Right forelimb (tissue), 1 donor: Measurements from ENCODE around the gene SMIM41.

Experiments
- DNase-seq: peaks from one replicate; pipeline ENCODE4 v3.0.0-alpha.2; 2018

Gene SMIM41

DNA sequence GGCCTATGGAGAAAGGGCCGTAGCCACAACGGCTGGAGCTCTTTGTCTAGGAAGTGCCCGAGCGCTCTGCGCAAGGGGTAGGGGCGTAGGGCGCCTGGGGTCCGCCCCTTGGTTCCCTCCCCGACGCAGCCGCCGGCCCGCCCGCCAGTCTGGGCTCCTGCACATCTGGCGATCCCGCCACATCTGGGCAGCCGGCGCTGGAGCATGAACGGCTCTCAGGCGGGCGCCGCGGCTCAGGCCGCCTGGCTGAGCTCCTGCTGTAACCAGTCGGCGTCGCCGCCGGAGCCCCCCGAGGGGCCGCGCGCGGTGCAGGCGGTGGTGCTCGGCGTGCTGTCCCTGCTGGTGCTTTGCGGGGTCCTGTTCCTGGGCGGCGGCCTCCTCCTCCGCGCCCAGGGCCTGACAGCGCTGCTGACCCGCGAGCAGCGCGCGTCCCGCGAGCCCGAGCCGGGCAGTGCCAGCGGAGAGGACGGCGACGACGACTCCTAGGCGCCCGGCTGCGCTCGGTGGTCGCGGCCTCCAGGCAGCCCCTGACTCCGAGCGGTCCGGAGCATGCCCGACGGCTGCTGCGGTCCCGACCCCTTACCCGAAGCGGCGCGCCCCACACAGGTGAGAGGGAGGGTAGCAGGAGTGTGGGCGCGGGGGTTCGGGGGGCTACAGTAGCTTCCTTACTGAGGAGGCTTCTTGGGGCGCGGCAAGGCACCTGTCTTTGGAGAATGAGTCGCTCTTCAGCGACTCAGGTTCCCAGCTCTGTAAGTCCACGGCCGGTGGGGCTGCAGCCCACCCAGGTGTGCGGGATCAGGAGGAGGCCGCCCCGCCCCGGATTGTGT, at the start of gene SMIM41:
Gene SMIM41, plus strand, starts transcription at position 129 of the 827 bp plus-strand sequence. Its CDS starts 76 bp downstream, at position 205.
- no peak for DNase-seq

DNA sequence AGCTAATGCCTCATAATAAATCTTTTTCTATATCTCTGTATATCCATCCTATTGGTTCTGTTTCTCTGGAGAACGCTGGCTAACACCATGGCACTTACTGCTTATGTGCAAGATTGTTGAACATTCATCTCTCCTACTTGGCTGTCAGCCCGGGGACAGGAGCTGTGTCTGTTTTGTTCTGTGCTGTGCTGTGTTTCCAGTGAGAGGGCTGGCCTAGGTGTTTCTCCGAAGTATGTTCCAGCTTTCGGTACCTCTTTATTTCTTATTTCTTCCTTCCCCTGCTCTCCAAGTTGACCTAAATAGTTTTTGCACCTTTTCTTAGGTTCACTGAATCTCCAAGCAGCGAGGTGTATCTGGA, 47.1 kb upstream of the SMIM41 start:
- DNase-seq, result no peak

DNA sequence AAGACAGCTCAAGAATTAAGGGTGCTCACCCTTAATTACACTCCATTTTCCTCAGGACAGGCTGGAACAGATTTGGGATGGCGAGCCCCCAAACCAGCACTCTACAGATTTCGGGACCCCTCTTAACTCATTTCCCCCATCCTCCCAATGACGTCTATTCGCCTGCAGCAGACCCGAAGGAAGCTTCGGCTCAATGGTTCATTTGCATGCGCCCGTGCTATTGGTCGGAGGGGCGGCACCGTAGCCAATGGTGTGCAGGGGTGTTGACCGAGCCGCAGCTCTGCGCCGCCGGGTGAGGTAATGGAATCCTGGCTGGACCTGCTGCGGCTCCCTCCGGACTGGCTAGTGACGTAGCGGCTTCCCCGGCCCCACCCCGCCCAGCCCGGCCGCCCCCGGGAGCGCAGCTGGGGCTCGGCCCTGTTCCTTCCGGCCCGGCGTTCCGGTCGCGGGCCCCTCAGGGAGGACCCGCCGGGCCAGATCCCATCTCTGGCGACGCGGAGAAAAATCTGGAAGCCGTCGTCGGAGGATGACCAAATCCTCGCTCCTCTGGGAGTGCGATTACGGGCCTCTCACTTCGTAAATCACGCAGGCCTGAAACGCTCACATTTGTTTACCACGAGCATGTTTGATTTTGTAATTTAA, 46.6 kb upstream of the SMIM41 start:
- DNase-seq, result peak; percentile 98

DNA sequence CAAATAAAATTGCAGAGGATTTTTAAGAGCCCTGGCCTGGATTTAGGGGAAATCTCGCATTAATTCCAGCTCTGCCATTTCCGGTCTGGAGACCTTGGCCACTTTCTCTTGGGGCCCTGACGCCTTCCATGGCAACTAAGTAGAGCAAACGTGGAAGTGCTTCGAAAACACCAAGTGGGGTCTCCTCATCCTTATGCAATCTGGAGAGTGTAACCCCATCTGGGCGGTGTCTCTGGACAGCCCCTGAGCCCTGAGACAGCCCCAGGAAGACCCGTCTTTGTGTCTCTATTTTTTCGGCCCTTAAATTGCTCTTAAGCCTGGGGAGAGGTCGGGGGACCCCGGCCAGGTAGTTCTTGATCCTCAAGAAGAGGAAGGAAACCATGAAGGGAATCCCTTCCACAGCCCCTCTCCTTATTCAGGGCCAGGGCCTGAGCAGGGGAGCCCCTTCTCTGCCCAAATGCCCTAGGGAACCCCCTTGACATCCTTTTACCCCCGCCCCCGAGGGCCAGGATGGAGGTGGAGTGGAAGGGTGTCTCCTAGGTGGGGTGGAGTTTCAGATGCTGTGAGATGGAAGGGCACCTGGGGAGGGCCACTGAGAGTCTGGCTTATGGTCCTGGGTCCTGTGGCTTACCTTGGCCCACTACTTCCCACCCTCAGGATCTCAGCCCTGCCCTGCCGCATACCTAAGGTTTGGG, 45.9 kb upstream of the SMIM41 start:
- no peak for DNase-seq

DNA sequence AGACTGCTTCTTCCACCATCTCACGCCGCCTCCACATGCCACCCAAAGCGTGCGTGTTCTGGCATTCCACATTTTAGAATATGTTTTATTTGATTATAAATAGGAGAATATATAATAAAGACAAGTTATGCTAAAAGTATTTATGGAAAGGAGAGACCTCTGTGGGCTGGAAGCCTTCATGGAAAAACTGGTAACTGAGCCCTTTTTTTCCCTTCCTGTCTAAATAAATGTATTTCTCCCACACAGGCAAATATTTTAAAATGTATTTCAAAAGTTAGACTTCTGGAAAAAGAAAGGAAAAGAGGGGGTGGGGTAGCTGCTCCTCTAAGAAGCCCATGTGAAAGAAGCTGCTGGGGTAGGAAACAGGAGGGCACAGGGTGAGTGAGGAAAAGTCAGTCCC, 44.3 kb upstream of the SMIM41 start:
- DNase-seq, result no peak

- DNase-seq, result no peak
Measured at GRCh38 chr12:52035926-52036325, 43.6 kb upstream of the SMIM41 start.

DNA sequence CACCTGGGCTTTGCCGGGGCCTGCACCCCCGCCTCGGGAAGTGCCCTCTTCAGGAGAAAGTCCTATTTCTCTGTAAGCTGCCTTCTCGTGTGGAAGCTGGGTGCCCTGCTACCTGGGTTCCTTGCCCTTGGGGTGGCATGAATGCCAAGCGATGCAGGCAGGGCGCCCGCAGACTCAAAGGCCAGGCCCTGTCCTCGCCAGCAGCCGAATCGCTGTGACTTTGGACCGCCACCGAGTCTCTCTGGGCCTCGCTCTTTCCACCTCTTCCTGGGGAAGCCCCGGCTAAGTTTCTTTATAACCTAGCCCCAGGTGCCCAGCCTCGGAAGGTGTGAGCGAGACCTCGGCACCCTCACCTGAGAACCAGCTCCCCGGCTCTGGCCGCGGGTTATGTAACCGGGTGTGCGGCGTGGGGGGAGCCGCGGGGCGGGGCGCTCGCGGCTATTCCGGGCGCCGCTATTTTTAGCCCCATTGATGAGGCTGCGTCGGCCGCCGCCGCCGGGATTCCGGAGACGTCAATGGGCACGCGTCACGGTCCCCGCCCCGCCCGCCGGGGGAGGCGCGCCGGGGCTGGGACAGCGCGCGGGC, 42.8 kb upstream of the SMIM41 start:
- peak; percentile 92 for DNase-seq

DNA sequence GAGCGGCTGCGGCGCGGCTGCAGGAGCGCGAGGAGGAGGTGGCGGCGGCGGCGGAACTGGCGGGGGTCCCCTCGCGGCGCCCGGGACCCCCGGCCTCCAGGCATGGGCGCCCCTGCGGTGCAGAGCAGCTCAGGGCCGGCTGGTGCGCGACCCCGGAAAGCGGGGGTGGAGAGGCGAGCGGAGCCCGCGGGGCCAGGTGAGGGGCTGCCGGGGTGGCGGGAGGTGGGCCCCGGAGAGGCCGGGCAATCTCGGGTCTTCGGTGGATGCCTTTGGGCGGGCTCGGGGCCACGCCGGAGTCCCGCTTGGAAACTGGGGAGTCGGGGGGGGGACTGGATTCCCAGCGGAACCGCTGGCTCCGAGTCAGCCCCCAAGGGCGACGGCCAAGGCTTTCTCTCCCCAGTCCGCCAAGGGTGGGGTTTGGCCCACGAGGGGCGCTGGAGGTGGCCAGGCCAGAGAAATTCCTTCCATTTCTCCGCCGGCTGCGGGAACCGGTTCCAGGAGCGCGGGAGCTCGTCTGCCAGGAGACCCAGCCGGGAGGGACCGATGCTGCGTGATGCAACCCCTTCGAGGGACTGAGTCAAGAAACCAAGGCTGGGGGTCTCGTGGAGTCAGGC, 42.1 kb upstream of the SMIM41 start:
- peak; percentile 80 for DNase-seq

GRCh38 chr12:52038447-52038846, 41.1 kb upstream of the SMIM41 start:
- no peak for DNase-seq

DNA sequence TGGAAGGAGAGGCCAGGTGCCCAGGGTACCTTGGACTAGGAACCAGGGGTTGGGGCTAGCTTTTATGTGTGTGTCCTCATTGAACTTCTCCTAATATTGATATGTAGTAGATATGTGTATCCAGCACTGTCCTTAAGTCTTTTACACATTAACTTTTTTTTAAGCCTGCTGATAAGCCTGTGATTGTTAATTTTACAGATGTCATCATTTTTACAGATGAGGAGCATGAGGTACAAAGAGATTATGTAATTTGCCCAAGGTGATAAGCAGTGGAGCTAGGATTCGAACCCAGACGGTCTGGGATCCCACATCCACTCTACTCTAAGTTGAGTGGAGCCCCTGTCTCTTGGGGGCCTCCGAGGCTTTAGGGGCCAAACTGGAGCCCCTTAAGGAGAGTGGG, 38.5 kb upstream of the SMIM41 start:
- no peak for DNase-seq

DNA sequence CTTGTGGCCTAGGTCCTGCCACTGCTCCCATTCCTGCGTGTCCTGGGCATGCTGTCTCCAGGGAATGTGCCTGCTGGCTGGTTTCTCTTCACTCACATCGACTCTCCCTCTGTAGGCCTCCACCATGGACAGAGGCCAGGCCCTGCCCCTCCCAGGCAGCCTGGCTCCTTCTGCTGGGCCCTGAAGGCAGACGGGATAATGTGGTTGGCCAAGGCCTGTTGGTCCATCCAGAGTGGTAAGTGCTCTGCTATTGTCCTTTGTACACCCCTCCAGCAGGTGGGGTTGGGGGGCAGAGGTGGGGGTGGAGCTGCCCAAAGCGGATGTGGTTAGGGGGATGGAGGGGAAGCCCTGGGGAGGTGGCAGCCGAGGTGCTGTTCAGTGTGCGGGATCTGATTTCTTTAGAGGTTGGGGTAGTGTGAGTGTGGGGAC, 37.8 kb upstream of the SMIM41 start:
- no peak for DNase-seq

DNA sequence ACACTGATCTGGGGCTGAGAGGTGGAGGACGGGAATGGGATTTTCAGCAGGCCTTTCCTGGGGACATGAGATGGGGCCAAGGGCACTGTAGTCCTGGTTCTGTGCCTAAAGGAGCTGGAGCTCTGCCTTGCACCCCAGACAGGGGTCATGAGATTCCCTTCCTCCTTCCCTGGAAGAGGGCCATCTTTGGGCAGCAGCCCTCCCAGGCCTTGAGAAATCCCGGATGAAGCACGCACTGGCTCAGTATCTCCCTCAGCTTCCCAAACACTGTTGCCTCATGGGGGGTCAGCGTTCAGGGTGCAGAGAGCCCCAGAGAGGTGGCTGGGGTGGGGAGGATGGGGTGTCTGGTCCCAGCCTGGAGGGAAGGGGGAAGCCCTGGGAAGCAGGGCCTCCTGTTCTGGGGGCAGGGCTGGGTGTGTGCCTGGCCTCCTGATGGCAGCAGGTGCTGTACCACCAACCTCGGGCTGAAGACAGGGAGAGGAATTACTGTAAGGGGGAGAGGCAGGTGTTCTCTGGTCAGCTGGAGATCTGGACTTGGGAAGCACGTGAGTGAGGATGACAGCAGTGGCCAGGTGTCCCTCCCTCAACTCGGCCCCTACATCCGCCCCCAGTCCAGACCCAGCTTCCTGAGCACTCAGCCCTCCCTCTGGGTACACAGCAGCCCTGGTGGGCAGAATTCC, 36.7 kb upstream of the SMIM41 start:
- no peak for DNase-seq

- no peak for DNase-seq
Measured at GRCh38 chr12:52043386-52044212, 35.9 kb upstream of the SMIM41 start.

DNA sequence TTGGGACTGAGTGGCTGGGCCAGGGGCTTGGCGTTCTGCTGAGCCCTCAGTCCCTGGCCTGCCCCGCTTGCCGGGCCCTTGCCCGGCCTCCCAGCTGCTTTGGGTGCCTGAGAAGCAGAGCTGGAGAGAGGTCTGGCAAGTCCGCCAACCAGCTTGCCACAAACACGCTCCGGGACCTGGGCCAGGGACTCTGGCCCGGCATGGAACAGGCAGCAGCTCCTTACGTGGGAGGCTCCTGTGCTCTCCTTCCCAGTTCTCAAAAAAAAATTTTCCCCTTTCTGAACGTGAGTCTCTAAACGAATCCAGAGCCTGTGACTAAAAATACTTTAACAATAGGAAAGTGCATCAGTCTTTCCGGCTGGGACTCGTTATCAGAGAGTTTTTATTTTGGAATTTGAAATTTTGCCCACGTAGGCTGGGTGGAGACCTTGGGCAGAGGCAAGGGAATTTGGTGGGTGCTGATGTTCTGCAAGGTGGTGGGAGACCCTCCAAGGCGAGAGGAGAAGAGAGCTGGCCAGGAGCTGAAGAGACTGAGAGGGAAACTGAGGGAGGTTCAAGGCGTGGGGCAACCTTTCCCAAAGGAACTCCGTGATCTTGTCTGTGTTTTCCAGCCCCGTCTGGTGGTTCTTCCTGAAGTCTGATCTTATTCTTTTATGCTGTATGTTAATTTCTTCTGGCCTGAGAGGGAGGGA, 35.1 kb upstream of the SMIM41 start:
- peak; percentile 81 for DNase-seq

GRCh38 chr12:52045794-52046199, 33.7 kb upstream of the SMIM41 start:
- no peak for DNase-seq

- DNase-seq, result no peak
Measured at GRCh38 chr12:52046859-52047258, 32.6 kb upstream of the SMIM41 start.

DNA sequence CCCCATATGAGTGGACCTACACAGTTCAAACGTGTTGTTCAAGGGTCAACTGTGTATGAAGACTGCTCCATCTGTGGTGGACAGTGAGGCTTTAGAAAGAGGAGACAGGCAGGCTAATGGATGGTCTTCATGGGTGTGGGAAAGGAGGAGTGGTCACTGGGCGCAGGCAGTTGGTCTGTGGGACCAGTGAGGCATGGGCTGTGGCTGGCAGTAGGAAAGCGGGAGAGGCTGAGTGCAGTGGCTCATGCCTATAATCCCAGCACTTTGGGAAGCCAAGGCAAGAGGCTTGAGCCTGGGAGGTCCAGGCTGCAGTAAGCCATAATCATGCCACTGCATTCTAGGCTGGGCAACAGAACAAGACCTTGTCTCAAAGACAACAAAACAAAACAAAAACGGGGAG, 30.2 kb upstream of the SMIM41 start:
- DNase-seq, result no peak

GRCh38 chr12:52049688-52050087, 29.8 kb upstream of the SMIM41 start:
- no peak for DNase-seq

DNA sequence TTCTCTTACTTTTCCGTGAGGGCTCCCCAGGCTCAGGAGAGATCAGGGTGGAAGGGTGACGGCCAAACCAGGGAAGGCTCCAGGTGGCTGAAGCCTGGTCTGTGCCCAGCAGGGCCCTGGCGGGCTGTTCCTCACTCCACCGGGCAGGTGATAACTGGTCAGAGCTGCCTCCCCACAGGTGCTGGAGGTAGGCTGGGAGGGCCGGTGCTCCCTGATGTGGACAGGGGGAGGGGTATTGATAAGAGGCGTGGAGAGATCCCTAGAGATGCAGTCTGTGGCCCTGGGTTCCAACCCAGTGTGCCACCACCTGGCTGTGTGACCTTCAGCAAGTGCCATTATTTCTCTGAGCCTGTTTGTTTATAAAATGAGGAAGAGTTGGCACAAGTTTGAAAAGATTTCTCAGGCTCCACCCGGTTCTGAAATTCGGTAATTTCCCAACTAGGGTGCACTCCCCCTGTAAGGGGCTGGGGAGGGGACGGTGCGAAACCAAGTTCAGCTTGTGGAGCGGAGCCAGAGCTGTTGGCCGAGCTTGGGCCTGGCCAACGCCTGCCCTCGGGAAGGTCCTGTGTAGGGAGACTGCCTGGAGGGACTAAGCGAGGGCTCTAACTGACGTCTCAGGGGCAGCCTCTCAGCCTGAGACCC, 29.3 kb upstream of the SMIM41 start:
- DNase-seq, result no peak
